Stimulated activated CD4-positive, alpha-beta T cell treated with anti-CD3 and anti-CD28 coated beads, Interleukin-12 subunit alpha, Interleukin-12 subunit beta, amount 100 ng/mL, for 24 hours (primary cell): Measurements from ENCODE around the gene ATP6V0D1.

Experiments used
- DNase-seq, 2 experiments: peaks; one replicate each; pipeline ENCODE4 v3.0.0-alpha.2; 2020; ENCODE audit warnings: low read depth in 2 of 2

ATP6V0D1 gene

DNA sequence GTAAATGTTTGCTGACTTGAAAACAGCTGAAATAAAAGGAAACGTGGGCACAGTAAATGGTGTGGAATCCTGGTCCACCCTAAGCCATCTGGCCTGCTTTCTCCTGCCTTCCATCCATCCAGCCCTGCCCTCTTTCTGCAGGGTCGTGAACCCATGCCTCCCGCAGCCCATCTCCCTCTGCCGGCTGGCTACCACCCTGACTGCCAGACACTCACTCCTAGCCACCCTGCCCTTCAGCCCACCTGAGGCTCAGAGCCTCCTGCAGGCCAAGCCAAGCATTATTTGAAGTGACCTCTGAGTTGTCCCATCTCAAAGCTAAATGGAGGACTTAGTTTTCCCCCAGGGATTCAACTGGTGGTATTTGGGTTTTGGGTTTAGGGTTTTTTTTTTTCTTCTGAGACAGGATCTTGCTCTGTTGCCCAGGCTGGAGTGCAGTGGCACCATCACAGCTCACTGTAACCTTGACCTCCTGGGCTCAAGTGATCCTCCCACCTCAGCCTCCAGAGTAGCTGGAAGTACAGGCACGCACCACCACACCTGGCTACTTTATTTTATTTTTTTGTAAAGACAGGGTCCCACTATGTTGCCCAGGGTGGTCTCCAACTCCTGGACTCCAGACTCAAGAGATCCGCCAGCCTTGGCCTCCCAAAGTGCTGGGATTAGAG lies 73.0 kb downstream of the ATP6V0D1 start:
- no peak for DNase-seq

DNA sequence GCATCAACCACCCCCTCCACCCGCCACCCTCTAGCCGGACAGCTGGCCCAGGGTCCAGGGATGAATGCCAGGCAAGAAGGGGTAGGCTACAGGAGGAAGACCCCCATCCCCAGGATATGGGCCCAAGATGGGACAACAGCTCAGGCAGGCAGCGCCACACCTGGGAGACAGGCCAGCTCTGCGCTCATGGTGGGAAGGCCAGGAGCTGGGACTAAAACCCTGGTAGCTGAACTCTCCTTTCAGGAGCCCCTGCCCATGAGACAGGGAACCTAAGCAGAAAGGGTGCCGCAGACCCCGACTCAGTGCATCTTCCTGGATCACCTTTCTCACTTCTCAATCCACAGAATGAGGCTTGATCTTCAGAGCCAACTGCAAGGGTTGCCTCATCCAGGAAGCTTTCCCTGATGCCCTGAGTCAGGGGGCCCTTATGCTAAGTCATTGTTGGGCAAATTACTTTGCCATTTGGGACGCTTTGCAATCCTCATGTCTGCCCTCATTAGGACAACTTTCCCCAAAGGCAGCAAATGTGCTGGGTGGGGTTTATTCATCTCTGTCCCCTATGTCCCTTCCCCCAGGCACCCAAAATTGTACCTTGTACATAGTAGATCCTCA lies 73.7 kb downstream of the ATP6V0D1 start:
- DNase-seq, result no peak

DNA sequence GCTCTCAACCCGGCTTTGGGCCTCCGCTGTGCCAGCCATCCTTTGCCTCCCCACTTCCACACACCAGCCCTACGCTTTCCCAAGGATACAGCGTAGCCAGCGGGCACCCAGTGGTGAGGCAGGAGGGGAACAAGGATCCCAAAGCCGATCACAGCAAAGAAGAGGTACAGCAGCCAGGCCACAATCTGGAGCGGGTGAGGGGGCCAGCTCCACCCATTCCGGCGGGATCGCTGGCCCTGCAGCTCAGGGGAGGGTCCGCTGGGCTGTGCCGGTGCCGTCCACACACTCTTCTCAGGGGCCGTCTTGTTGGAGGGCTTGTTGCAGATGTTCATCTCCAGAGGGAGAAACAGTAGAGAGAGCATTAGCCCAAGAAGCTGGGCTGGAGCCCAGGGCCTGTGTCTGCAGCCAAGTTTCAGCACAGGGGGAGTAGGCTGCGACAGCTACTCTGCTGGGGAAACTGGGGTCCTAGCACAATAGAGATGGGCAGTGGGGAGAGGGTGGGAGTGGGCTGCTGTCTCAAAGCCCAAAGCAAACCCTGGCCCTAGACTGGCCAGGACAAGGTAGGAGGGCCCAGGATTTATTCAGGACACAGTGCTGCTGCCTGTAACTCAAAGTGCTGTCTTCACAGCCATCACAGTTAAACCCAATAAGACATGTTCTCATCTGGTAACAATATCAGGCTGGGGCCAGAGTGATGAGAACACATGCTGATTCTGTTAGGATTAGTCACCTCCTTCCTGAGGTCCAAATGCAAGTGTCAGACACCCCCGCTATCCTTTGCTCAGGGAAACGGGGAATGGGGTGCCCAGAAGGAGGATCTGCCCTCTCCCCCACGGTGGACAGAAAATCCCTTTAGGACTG lies 74.6 kb downstream of the ATP6V0D1 start:
- DNase-seq, result no peak

DNA sequence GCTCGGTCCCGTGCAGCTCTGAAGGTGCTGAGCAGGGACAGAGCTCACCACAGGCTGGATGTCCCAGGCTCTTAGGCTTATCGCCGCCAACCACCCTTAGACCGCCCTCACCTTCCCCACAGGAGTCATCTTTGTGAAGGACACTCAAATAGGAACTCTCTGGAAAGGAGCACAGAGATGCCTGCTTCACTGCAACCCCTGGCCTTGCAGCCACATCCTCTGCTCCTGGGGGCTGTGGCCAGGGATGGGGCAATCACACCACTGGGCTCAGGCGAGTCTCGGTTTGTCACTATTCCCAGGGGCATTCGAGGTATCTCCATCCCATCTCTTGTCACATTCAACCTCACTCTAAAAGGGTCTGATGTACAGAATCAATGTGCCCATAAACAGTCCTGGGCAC lies 75.6 kb downstream of the ATP6V0D1 start:
- no peak for DNase-seq

DNA sequence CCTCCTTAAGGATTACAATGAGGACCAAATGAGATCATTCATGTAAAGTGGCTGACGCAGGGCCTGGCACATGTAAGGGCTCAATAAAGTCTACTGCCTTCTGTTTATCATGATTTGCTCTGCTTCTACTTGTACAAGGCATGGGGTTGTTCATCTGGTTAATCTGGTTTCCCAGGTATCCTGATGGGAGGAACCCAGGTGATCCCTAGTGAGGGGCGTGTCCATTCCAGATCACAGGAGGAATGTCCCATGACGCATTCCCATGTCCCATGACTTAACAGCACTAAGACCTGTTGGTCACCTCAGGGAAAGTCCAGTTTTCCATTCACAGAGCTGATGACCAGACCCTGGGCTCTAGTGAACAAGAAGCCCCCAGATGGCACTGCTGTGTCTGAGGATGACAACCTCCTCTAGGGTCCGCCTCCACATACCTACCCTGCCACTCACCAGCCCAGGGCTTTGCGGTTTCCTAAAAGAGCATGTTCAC lies 76.2 kb downstream of the ATP6V0D1 start:
- no peak for DNase-seq

DNA sequence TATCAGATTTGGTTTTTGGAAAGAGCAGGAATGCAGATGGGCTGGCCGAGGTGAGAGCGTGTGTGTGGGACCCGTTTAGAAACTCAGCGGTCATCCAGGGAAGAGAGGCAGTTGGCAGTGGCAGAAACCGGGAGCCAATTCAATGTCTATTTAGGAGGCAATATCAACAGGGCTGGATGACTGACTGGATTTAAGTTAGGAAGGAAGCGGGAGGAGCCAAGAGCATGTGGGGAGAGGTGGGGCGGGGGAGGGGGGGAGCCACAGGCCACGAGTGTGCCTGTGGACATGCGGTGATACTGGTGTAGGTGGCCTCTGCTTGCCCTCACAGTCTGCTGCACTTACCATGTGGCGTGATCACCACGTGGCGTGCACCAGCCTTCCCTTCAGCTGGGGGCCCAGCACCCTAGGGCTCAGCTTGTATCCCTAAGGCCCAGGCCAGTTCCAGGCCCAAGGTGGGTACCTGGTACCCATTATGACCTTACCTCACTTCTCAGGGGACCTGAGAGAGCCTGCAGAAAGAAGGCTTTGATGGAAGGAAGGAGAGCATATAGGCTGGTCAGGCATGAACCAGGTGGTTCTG lies 76.9 kb downstream of the ATP6V0D1 start:
- no peak for DNase-seq

DNA sequence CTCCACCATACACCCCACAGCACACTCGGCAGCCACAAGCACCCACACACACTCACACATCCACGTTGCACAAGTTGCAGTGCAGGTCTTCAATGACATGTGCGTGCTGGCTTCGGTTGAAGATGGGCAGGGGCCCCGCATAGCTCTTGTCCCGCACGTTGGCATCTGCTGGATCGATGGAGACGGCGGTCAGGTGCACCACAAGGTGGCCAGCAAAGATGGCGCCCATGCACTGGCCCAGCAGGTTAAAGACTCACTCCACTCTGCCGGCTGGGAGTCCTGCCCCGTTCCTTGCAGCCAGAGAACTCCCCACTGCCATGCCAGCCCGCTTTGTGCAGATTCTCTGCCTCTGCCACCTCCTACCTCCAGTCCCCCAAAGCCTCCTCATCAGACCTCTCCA lies 80.1 kb downstream of the ATP6V0D1 start:
- no peak for DNase-seq

DNA sequence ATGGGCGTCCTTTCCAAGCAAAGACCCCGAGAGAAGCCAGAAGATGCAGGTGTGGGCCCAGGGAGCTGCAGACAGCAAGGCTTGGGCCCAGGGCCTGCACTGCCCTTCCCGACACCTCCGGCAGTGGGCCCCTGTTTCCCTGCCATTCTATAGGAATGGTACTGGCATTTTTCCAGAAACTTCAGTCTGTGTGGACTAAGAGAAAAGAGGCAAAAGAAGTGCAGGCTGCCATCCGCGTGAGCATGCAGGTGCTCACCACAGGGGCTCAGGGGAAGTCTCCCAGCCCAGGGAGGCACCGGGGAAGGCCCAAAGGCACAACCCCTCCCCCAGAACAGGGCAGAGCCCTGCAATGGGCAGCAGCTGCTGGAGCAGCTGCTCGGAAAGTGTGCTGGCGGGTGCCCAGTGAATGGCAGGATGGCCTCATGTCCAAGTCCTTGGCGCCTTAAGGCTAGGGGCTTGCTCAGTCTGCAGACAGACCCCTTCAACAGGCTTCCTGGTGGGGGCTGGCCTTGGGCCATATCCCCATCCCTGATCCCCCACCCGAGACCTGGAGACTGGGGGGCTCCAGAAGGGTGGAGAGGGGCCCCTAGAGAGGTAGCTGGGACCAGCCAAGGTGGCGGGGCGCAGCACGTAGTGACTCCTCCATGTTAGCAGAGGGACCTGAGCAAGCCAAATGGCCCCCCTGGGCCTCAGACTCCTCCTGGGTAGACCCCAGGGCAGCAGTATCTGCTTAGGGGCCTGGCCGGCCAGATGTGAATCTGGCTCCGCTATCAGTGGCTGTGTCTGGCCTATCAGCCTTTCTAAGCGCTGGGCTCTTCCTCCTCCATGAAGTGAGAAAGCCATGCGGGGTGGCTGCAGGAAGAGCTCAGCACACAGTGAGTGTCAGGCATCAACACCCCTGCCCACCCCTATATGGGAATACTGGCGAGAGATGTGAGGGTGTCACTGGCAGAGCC lies 80.9 kb downstream of the ATP6V0D1 start:
- DNase-seq, result no peak

DNA sequence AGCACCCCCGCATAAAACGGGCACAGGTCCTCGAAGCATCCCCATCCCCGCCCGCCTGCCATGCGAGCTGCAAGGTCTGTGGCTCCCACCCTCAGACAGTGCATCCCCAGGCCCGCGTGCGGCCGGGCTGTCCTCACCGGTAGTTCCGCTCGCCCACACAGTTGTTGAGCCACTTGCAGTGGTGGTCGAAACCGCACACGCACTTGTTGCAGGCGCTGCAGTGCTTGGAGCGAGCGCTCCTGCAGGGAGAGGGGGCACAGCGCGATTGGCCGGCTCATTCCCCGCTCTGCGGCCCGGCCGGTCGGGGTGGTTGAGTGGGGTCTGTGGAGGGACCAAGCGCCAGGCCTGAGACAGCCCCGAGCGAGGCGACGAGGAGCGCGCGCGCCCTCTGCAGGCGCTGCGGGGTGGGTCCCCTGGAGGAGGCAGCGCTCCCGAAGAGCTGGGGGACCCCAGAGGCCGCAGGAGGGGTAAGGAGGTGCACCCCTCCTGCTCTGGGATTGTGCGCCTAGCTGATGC lies 81.7 kb downstream of the ATP6V0D1 start:
- peak in 1 of 2 experiments; percentile 47 for DNase-seq

DNA sequence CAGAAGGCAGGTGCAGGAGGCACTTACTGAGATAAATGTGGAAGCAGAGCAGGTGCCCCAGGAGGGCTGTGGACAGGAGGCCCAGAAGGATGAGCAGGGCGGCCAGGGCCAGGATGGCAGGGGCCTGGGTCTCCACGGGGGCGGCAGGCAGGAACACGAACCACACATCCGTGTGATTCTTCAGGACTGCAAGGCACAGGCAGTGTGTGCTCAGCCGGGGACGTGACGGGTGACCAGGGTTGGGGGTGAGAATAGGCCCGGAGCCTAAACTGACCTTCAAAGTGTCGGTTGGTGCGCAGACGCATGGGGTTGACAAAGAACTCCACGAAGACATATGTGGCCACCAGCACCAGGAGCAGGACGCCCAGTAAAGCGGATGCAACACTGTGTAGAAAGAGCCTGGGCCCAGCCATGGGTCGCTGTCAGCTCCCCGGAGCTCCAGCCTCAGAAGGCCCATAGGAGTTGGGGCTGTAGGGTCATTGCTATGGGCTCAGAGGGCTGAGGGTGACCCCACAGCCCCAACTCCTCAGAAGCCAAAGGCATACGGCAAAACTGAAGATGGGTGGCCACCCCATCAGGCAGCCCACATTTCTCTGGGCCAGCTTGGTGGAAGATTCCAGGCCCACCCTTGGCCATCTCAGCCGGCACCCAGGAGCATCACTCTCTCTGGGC lies 82.3 kb downstream of the ATP6V0D1 start:
- DNase-seq, result no peak

DNA sequence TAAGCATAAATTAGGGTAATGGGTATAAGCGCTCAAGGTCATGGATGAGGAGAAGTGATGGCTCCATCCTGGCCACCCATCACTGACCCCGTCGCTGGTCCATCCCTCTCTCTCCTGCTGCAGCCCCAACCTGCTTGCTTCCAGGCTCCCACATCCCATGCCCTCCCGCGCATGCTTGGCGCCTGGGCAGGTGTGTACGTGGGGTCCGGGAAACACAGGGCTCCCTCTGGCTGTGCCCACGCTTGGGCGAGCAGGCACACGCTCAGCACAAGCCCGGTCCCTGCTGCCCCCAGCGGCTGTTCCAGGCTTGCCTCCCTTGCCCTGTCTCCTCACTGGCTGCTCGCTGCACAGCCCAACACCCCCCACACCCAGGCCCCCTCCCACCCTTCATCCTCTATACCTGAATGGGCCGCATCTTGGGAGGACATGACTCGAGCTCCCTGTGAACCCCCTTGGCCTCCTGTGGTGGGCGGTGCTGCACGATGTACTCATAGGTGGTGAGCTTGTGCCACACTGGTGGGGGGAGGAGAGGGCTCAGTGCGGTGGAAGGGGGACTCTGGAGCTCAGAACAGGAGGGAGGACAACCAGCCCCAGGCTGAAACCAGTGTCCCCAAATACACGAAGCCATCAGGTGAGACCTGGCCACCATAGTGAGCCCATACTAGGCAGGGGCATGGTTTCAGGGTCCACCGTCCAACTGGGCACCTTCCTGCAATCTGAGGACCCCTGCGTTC lies 83.0 kb downstream of the ATP6V0D1 start:
- no peak for DNase-seq

DNA sequence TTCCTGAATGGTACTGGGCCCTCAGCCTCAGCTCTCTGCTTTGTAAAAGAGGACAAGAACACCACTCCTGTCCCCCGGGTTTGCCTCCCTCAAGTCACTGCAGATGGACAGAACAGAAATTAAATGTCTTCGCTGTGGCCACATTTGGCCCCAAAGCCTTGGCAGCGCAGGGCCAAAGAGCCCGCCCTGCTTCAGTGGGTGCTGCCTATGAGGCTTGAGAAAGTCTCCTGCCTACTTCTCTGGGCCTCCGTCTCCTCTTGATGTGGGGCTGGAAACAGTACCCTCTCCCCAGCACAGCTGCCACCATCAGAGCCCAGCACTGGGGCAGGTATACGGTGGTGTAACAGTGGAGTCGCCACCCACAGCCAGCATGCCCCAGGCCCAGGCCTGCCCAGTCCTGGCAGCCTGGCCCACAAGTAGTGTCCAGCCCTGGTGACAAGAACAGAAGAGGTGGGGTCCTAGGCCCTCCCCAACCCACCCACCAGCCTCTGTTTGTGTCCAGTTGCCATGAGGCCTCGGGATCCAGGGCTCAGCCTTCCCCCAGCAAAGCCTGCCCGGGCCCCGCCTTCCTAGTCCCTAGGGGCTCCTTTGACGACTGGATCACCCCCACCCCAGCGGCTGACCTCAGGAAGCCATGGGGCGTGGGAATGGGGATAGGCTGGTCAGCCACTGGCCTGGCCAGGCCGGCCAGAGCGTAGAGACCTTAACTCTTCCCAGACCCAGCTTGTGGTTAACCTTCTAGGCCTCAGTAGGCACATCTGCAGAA lies 83.7 kb downstream of the ATP6V0D1 start:
- no peak for DNase-seq

DNA sequence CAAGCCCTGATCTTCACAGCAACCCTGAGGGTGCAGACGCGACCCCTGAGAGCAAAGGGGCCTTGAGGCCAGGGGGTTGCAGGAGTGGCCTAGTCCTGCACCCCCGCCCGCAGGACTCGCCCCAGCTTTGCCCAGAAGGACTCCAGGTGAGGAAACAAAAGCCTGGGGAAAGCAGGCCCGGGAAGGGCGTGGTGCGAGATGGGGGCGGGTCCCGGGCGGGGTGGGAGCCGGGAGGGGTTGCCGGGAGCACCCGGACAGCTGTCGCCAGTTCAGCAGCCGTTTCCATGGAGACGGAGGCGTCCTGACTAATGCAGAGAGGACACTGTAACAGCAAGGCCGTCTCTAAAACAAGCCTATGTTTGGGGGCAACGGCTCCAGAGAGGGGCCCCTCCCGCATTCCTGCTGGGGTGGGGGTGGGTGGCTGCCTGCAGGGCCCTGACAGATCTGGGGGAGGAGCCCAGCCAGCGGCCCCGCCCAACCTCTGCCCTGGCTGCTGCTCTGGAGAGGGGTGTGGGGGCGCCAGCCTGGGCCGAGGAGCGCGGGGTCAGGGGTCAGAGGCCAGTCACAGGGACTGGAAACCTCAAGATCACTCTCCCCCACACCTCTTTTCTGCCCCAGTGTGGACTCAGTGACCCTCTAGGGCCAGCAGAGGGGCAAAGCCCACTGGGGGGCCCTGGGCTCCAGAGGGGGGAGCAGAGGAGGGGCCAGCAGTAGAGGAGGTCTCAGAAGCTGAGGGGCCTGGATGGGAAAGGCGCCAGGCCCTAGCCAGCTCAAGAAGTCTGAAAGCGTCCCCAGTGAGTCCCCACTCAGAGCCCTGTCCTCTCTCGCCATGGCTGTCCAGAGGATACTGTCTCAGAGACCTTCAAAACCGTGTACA lies 84.6 kb downstream of the ATP6V0D1 start:
- DNase-seq, result no peak

DNA sequence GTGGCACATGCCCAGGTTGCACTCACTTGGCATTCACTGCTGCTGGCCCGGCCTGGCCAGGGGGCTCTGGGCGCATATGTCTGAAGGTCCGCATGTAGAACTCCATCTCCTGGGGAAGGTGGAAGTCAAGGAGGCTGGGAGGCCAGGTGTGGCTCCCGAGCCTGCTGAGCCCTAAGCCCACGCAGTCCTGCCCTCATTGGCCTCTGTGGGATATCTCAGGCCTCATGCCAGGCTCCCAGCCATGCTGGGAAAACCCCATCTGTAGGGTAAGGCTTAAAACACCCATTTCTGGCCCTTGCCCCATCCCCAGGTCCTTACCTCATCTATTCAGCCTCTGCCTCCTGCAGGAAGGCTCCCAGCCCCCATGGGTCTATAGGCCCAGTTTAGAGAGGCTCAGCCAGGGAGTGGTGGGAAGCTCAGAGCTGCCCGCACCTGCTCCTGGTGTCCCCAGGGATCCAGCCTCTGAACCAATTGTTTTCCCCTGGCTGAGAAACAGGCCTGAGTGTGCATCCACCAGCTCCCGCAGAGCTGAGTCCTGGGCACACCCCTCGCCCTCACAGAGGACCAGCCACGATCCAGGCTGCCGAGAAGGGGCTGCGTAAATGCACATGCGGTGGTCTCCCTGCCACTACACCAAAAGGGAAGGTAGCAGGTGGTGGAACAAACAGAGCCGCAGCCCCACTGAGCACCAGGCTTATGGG lies 85.3 kb downstream of the ATP6V0D1 start:
- DNase-seq, result no peak

DNA sequence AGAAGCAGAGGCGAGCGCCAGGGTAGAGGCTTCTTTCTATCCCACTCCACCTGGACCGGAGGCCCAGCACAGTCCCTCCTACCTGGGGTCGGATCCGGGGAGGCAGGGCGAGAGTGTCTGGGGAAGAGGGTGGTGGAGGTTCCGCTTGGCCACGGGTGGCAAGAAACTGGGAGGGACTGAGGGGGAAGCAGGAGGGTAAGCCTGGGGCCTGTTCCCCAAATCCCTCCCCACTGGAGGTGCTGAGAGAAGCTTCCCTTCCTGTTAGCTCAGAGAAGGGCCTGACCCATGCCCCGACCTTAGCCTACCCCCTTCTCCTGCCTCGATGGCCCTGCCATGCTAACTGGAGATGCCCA lies 85.9 kb downstream of the ATP6V0D1 start:
- no peak for DNase-seq

DNA sequence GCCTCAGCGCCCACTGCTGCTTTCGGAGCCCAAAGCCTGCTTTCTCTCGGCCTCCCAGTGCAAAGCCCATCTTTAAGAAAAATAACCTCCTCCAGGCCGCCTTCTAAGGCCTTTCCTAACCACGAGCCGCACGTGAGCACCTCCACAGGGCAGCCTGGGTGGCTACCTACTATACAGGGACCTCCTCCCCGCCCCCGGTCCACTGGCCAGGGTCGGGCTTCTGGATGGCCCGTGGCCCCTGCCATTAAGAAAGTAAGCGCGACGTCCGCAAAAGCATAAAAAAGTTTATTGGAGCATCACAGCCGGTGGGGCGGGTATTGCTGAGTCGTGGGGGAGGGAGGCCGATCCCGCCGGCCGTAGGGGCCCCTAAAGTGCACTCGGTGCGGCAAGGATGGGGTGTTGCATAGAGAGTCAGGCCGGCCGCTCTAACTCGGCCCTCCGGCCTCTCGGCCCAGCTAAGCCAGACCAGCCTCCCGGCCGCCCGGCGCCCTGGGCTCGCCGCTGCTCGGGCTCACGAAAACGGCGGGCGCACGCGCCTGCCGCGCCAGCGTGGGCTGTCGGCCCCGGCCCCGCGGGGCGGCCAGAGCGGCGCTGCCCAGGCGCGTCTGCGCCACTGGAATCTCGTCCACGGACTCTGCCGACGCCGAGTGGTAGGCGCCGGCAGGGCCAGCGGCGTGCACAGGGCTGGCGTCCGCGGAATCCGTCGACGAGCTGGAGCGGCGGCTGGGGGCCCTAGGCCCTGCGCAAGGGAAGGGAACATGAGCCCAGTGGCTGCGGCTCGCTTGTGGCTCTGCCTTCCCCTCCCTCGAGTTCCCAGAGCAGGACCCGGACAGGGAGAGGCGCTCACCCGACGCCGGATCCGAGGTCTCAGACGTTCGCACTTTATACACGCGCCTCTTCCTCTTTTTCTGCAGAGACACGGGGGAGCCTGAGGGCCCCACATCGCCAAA lies 86.5 kb downstream of the ATP6V0D1 start:
- DNase-seq, result no peak
